Progenitor cell of endocrine pancreas (in vitro differentiated cells): Measurements from ENCODE around the gene CACNB4. TPM values are rescaled to one million over a fixed set of nuclear protein-coding genes. Genes with fewer than 3 reads are reported as not detected.
"Not testable (repeated sequence)": the region's sequence is repeated elsewhere in the genome, so short reads cannot be mapped to it uniquely, and the experiment has no call there.

Experiments used
- DNase-seq: peaks from one replicate; pipeline ENCODE4 v3.0.0; 2021; ENCODE audit warnings: low spot score; ENCODE audit not compliant: unreplicated experiment
- H3K27ac Mint-ChIP-seq: 2 replicates; pipeline ENCODE4 v1.8.0; 2021; ENCODE audit warnings: mild to moderate bottlenecking, moderate library complexity, mixed read lengths
- H3K27me3 Mint-ChIP-seq: 2 replicates; pipeline ENCODE4 v1.8.0; 2021; ENCODE audit warnings: mixed read lengths
- H3K36me3 Mint-ChIP-seq: 2 replicates; pipeline ENCODE4 v1.8.0; 2022; ENCODE audit warnings: mixed read lengths; ENCODE audit not compliant: insufficient read depth
- H3K4me1 Mint-ChIP-seq: 2 replicates; pipeline ENCODE4 v1.8.0; 2021; ENCODE audit warnings: low read depth, mixed read lengths
- H3K4me3 Mint-ChIP-seq: 2 replicates; pipeline ENCODE4 v1.8.0; 2021; ENCODE audit warnings: low read depth, mild to moderate bottlenecking, moderate library complexity, mixed read lengths
- H3K9me3 Mint-ChIP-seq: 2 replicates; pipeline ENCODE4 v1.8.0; 2021; ENCODE audit warnings: low read depth, mixed read lengths
- total RNA-seq: library from RNA; stranded (reverse); gene quantifications from 2 replicates; pipeline ENCODE4 v1.2.1, GENCODE V29; 2021
- TF ChIP-seq, protein P1 (sequence below): fragments of 200-600 bp; sonication (generic); IDR thresholded peaks from one replicate; pipeline ENCODE4 v1.5.0; 2021; ENCODE audit warnings: antibody characterized with exemption, mild to moderate bottlenecking; ENCODE audit not compliant: unreplicated experiment

The CACNB4 gene
- total RNA-seq, 1 donor from 2014 or later, result 2.5 TPM

DNA sequence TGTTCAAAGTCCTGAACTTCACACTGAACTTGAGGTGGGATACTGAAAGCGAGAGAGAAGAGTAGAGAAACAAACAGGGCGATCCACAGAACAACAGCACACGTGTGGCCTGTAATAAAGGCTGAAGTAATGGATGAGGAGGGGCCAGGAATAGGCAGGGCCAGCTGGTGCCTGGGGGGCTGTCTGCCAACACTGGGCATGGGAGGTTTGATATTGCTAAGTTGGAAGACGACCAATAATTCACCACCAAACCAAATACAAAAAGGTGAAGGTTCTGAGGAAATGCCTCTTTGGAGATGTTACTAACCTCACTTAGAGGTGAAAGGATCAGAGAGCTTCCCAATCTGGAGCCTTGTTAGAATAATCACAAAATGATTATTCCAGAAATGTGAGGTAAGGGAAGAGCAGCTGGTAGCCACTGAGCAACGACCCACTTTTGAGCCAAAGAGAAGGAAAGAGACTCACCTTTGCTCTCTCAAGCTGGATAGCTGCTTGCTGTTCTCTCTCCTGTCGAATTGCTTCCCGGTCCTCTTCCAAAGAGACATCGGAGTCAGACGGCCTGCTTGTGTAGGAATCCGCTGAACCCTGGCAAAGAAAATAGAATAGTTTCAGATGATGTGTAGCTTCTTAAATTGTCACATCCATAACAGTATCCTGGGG is 215.9 kb downstream of the CACNB4 start:
- Mint-ChIP-seq H3K9me3 (no peaks in the 10 kb centered on the region), H3K36me3 (no peaks in the 10 kb centered on the region), H3K27ac (no peak overlapping the region), H3K4me3 (no peak overlapping the region), H3K4me1 (no peaks in the 10 kb centered on the region), H3K27me3 (no peaks in the 10 kb centered on the region)
- TF ChIP-seq, protein P1, sequence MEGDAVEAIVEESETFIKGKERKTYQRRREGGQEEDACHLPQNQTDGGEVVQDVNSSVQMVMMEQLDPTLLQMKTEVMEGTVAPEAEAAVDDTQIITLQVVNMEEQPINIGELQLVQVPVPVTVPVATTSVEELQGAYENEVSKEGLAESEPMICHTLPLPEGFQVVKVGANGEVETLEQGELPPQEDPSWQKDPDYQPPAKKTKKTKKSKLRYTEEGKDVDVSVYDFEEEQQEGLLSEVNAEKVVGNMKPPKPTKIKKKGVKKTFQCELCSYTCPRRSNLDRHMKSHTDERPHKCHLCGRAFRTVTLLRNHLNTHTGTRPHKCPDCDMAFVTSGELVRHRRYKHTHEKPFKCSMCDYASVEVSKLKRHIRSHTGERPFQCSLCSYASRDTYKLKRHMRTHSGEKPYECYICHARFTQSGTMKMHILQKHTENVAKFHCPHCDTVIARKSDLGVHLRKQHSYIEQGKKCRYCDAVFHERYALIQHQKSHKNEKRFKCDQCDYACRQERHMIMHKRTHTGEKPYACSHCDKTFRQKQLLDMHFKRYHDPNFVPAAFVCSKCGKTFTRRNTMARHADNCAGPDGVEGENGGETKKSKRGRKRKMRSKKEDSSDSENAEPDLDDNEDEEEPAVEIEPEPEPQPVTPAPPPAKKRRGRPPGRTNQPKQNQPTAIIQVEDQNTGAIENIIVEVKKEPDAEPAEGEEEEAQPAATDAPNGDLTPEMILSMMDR, result no peak
- DNase-seq, result no peak

DNA sequence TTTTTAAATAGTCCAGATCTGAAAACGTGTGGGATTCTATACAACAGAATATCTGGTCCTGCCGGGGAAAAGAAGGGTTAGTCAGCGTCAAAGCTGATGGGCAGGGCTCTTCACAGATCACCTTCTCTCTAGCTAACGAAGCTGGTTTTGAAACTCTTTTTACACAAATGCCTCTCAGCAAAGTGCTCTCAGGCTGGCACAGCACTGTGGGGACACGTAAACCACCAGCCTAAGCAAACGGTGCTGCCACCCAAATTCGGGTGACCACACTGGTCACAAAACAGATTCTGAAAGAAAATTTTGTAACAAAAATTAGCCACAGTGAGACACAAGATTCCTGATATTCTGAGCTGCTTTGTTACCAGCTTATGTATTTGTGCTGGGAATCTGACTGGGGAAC is 217.5 kb downstream of the CACNB4 start:
- TF ChIP-seq, protein P1, result no peak
- DNase-seq, result no peak
- H3K9me3 Mint-ChIP-seq, result no peaks in the 10 kb centered on the region
- H3K36me3 Mint-ChIP-seq, result no peaks in the 10 kb centered on the region
- H3K4me3 Mint-ChIP-seq, result no peak overlapping the region
- no peaks in the 10 kb centered on the region for H3K4me1 Mint-ChIP-seq
- no peaks in the 10 kb centered on the region for H3K27me3 Mint-ChIP-seq
- H3K27ac Mint-ChIP-seq, result no peak overlapping the region

DNA sequence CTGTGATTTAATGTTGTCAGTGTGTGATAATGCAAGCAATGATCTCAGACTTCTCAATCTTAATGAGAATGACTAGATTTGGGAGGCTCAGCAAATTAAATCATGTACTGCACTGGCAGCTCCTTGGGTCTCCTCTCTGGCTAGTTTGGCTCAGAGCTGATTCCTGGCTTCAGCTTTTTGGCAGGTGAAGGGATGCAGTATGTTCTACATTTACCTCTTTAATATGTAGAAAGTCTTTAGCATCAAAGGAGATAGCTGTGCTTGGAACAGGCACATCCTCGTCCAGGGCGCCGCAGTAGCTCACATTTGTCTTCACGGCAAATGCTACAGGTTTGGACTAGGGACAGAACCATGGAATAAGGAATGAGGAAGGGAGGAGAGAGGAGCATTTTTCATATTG is 218.3 kb downstream of the CACNB4 start:
- H3K36me3 Mint-ChIP-seq, result no peaks in the 10 kb centered on the region
- H3K9me3 Mint-ChIP-seq, result no peaks in the 10 kb centered on the region
- no peak overlapping the region for H3K27ac Mint-ChIP-seq
- TF ChIP-seq, protein P1, result no peak
- no peaks in the 10 kb centered on the region for H3K4me1 Mint-ChIP-seq
- no peaks in the 10 kb centered on the region for H3K27me3 Mint-ChIP-seq
- H3K4me3 Mint-ChIP-seq, result no peak overlapping the region
- no peak for DNase-seq

DNA sequence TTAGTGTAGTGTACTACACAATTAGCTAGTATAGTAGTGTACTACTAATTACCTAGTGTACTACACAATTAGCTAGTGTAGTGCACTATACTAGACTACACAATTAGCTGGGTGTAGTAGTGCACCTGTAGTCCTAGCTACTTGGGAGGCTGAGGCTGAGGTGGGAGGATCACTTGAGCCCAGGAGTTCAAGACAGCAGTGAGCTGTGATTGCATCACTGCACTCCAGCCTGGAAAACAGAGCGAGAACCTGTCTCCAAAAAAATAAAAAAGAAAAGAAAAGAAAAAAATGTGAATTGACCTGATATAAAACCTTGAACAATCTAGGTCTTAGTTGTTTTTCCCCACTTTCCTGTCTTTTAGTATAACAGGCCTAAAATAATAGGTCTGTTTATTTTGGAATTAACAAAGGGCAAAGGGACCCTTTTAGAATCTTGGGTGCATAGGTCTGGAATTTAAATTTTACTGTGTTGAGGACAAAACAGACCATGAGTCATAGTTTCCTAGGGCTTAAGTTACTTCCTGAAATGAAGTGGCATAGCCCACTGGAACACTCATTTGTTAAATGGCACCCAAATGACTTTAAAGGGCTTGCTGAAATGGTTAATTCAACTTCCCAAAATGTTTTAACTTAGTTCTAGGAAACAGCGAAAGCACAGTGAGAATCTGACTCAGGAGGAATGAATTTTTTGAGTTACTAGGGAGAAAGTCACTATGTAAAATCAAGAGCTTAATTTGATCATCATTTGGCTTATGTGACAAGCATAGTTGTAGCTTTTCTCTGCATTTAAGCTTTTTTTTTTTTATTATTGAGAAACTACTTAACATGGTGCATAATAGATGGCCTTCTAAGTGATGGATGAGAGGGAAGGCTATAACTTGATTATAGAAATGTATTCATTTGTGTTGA is 219.9 kb downstream of the CACNB4 start:
- Mint-ChIP-seq H3K4me3 (no peak overlapping the region), H3K9me3 (no peaks in the 10 kb centered on the region)

DNA sequence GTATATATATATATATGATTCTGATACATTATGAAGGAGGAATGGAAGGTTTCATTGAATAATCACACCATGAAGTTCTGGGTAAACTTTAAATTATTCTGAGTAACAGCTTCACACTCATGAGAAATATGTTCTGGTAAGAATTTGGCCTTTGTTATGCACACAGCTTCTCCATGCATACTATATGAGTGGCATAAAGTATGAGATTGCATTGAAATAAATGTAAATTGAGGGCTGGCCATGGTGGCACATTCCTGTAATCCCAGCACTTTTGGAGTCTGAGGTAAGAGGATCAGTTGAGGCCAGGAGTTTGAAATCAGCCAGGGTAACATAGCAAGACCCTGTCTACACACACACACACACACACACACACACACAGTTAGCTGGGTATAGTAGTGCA is 220.6 kb downstream of the CACNB4 start:
- DNase-seq, result no peak
- no peaks in the 10 kb centered on the region for H3K9me3 Mint-ChIP-seq
- H3K4me1 Mint-ChIP-seq, result peaks cover 3% of the 10 kb centered on the region
- no peaks in the 10 kb centered on the region for H3K27me3 Mint-ChIP-seq
- no peak overlapping the region for H3K27ac Mint-ChIP-seq
- H3K4me3 Mint-ChIP-seq, result no peak overlapping the region
- TF ChIP-seq, protein P1, result no peak
- peaks cover 2% of the 10 kb centered on the region for H3K36me3 Mint-ChIP-seq

More for the DNA sequence above, 219.9 kb downstream of the CACNB4 start:
- H3K27ac Mint-ChIP-seq, result no peak overlapping the region
- H3K4me1 Mint-ChIP-seq, result peaks cover 3% of the 10 kb centered on the region
- TF ChIP-seq, protein P1, result no peak
- no peaks in the 10 kb centered on the region for H3K27me3 Mint-ChIP-seq
- H3K36me3 Mint-ChIP-seq, result peaks cover 2% of the 10 kb centered on the region
- DNase-seq, result no peak

DNA sequence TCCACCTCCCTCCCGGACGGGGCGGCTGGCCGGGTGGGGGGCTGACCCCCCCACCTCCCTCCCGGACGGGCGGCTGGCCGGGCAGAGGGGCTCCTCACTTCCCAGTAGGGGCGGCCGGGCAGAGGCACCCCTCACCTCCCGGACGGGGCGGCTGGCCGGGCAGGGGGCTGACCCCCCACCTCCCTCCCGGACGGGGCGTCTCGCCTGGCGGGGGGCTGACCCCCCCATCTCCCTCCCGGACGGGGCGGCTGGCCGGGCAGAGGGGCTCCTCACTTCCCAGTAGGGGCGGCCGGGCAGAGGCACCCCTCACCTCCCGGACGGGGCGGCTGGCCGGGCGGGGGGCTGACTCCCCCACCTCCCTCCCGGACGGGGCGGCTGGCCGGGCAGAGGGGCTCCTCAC is 223.2 kb downstream of the CACNB4 start:
- H3K9me3 Mint-ChIP-seq, H3K4me1 Mint-ChIP-seq, H3K27me3 Mint-ChIP-seq, H3K4me3 Mint-ChIP-seq, H3K36me3 Mint-ChIP-seq, H3K27ac Mint-ChIP-seq, DNase-seq: not testable (repeated sequence)
